GM21737 (cell line): ENCODE results near the gene OR52H1.

Experiments used
- ATAC-seq: cut with Tn5 transposase; IDR thresholded peaks from one replicate; pipeline ENCODE4 v1.9.1; 2021; ENCODE audit warnings: mild to moderate bottlenecking, moderate library complexity; ENCODE audit not compliant: unreplicated experiment

The OR52H1 gene

GRCh38 chr11:5534046-5534445, 14.3 kb downstream of the OR52H1 start:
- ATAC-seq, result no peak

- no peak for ATAC-seq
Observed at GRCh38 chr11:5531053-5531831, 17.1 kb downstream of the OR52H1 start.

- ATAC-seq, result no peak
Observed at GRCh38 chr11:5528495-5528894, 19.8 kb downstream of the OR52H1 start.

GRCh38 chr11:5527716-5528115, 20.6 kb downstream of the OR52H1 start:
- no peak for ATAC-seq

- no peak for ATAC-seq
Observed at GRCh38 chr11:5524756-5525155, 23.6 kb downstream of the OR52H1 start.

GRCh38 chr11:5522308-5522707, 26.0 kb downstream of the OR52H1 start:
- ATAC-seq, result no peak

- ATAC-seq, result no peak
Observed at GRCh38 chr11:5521540-5521939, 26.8 kb downstream of the OR52H1 start.

GRCh38 chr11:5516599-5516998, 31.7 kb downstream of the OR52H1 start, which contains the start of gene UBQLNL:
UBQLNL (minus strand) TSS chr11:5516699; CDS start chr11:5516441, 258 bp downstream.
- no peak for ATAC-seq

- no peak for ATAC-seq
Observed at GRCh38 chr11:5514841-5515240, 33.5 kb downstream of the OR52H1 start.

GRCh38 chr11:5509803-5510202, 38.5 kb downstream of the OR52H1 start, which contains the start of gene UBQLN3:
UBQLN3 (minus strand) TSS chr11:5509957; CDS start chr11:5509558, 399 bp downstream.
- no peak for ATAC-seq

GRCh38 chr11:5508605-5509004, 39.7 kb downstream of the OR52H1 start:
- no peak for ATAC-seq

- no peak for ATAC-seq
Observed at GRCh38 chr11:5507933-5508305, 40.4 kb downstream of the OR52H1 start.

GRCh38 chr11:5507177-5507932, 41.0 kb downstream of the OR52H1 start:
- no peak for ATAC-seq

GRCh38 chr11:5505363-5506048, 42.8 kb downstream of the OR52H1 start:
- no peak for ATAC-seq

GRCh38 chr11:5504403-5504921, 43.9 kb downstream of the OR52H1 start:
- no peak for ATAC-seq

GRCh38 chr11:5500393-5500801, 47.9 kb downstream of the OR52H1 start:
- ATAC-seq, result no peak

GRCh38 chr11:5499671-5500070, 48.7 kb downstream of the OR52H1 start:
- no peak for ATAC-seq
